CD8-positive, alpha-beta memory T cell (primary cell): ENCODE data around the gene IWS1. TPM values are rescaled to one million over a fixed set of nuclear protein-coding genes. Genes with fewer than 3 reads are reported as not detected.

Source experiments
- CTCF ChIA-PET: fragments of 350-600 bp; sonication (Branson Sonifier 250); formaldehyde crosslinking; loops from one replicate; lab custom pipeline; 2021; ENCODE audit warnings: antibody characterized with exemption; lab: Charles Lee
- POLR2A ChIA-PET: fragments of 350-600 bp; sonication (Branson Sonifier 250); formaldehyde crosslinking; loops from one replicate; lab custom pipeline; 2021; ENCODE audit warnings: antibody characterized with exemption; lab: Charles Lee
- DNase-seq, 5 donors: peaks; one replicate each; pipeline versions ENCODE4 v3.0.0 to v3.0.0-alpha.2; 2020 to 2022; ENCODE audit warnings: mixed read lengths in 1 of 5
- H3K27ac ChIP-seq: one replicate; pipeline ENCODE4 v1.7.0; 2013; ENCODE audit warnings: low read depth, mild to moderate bottlenecking, low read length, moderate library complexity
- H3K27me3 ChIP-seq: 2 replicates; pipeline ENCODE4 v1.7.0; 2013; ENCODE audit warnings: low read length, mild to moderate bottlenecking; ENCODE audit not compliant: insufficient read depth, poor library complexity, severe bottlenecking
- H3K36me3 ChIP-seq: 2 replicates; pipeline ENCODE4 v1.7.0; 2013; ENCODE audit warnings: mild to moderate bottlenecking, low read length, moderate library complexity; ENCODE audit not compliant: insufficient read depth
- H3K4me1 ChIP-seq: 2 replicates; pipeline ENCODE4 v1.7.0; 2013; ENCODE audit warnings: mild to moderate bottlenecking, low read length, moderate library complexity; ENCODE audit not compliant: insufficient read depth
- H3K4me3 ChIP-seq: 2 replicates; pipeline ENCODE4 v1.7.0; 2013; ENCODE audit warnings: mild to moderate bottlenecking, low read length
- H3K9me3 ChIP-seq: 2 replicates; pipeline ENCODE4 v1.7.0; 2013; ENCODE audit warnings: mild to moderate bottlenecking, low read length
- H3K27ac Mint-ChIP-seq, 8 donors: one replicate each; pipeline ENCODE4 v1.8.0; 2020 to 2021; ENCODE audit warnings: mixed read lengths in 8 of 8, mild to moderate bottlenecking in 6 of 8, inconsistent platforms in 3 of 8, moderate library complexity in 3 of 8
- H3K27me3 Mint-ChIP-seq, 2 donors: one replicate each; pipeline ENCODE4 v1.8.0; 2020 to 2021; ENCODE audit warnings: mixed read lengths in 2 of 2, mild to moderate bottlenecking in 1 of 2, moderate library complexity in 1 of 2
- H3K36me3 Mint-ChIP-seq, 3 donors: one replicate each; pipeline ENCODE4 v1.8.0; 2020 to 2021; ENCODE audit warnings: mixed read lengths in 3 of 3, inconsistent platforms in 1 of 3, mild to moderate bottlenecking in 1 of 3
- H3K4me1 Mint-ChIP-seq, 3 donors: one replicate each; pipeline ENCODE4 v1.8.0; 2020 to 2021; ENCODE audit warnings: mixed read lengths in 3 of 3, inconsistent platforms in 1 of 3, mild to moderate bottlenecking in 1 of 3
- H3K4me3 Mint-ChIP-seq, 7 donors: one replicate each; pipeline ENCODE4 v1.8.0; 2020 to 2021; ENCODE audit warnings: mixed read lengths in 7 of 7, mild to moderate bottlenecking in 6 of 7, moderate library complexity in 4 of 7, inconsistent platforms in 2 of 7
- H3K9me3 Mint-ChIP-seq, 5 donors: one replicate each; pipeline ENCODE4 v1.8.0; 2020 to 2022; ENCODE audit warnings: mixed read lengths in 5 of 5, mild to moderate bottlenecking in 3 of 5, moderate library complexity in 2 of 5, inconsistent platforms in 1 of 5
- polyA plus RNA-seq: library from polyadenylated mRNA; unstranded; fragments of 300-500 nt; fragmentation: Illumina TruSeq; gene quantifications from one replicate; pipeline ENCODE4 v1.2.3, GENCODE V29; 2021
- total RNA-seq, 2 experiments: library from RNA; stranded (reverse); gene quantifications; one replicate each; pipeline ENCODE4 v1.2.3, GENCODE V29; 2021

IWS1 gene
- total and polyA plus RNA-seq, 3 experiments from 2014 or later, result 33.1 to 53.7 (median 49.9) TPM

DNA sequence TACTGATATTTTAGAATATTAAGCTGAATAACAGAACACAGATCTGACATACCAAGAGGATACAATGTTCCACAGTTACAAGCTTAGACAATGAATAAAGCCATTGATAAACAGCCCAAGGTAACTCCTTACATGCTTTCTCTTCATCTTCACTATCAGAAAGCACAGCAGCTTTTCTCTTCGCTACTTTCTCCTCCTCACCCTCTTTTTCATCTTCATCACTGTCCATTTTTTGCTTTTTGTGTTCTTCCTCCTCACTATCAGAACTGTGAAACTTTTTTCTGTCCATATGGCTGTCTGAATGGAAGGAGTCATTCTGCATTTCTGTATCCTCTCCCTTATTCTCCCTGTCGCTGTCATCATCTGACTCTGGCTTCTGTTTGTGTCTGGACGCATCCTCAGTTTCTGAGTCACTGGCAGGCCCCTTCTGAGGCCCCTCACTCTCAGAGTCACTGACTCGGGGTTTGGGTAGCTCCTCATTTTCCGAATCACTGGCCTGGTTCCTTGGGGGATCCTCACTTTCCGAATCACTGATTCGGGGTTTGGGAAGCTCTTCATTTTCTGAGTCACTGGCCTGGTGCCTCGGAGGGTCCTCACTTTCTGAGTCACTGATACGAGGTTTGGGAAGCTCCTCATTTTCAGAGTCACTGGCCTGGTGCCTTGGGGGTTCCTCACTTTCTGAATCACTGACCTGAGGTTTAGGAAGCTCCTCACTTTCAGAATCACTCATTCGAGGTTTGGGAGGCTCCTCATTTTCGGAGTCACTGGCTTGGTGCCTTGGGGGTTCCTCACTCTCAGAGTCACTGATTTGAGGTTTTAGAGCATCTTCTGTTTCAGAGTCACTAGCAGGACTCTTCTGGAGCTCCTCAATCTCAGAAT lies 21.5 kb downstream of the IWS1 start:
- peaks cover 29 to 52% (median 46%) of the 10 kb centered on the region in 3 donors for H3K4me1 Mint-ChIP-seq
- ChIA-PET POLR2A (no interaction called here), CTCF (interaction anchor here (1.0 kb wide), 1 partner anchor 25 kb away, joined by 3 read pairs; no protein-coding TSS in a partner anchor)
- H3K27ac ChIP-seq, result no peak overlapping the region
- H3K27me3 ChIP-seq, result no peaks in the 10 kb centered on the region
- H3K27me3 Mint-ChIP-seq, result no peaks in the 10 kb centered on the region
- no peaks in the 10 kb centered on the region for H3K9me3 Mint-ChIP-seq
- no peak overlapping the region for H3K4me3 ChIP-seq
- peaks cover 18% of the 10 kb centered on the region for H3K4me1 ChIP-seq
- H3K27ac Mint-ChIP-seq, result peak overlapping the region in 7 of 8 donors; percentile 24 to 95 (median 45)
- peaks cover 18 to 75% (median 25%) of the 10 kb centered on the region in 3 donors for H3K36me3 Mint-ChIP-seq
- no peak for DNase-seq
- no peak overlapping the region for H3K4me3 Mint-ChIP-seq
- H3K36me3 ChIP-seq, result peaks cover 45% of the 10 kb centered on the region
- no peaks in the 10 kb centered on the region for H3K9me3 ChIP-seq

- Mint-ChIP-seq H3K27ac (peak overlapping the region in 5 of 8 donors; percentile 24 to 72 (median 70)), H3K4me3 (no peak overlapping the region), H3K27me3 (no peaks in the 10 kb centered on the region), H3K36me3 (peaks cover 18 to 78% (median 34%) of the 10 kb centered on the region in 3 donors), H3K9me3 (no peaks in the 10 kb centered on the region), H3K4me1 (peaks cover 18 to 39% (median 33%) of the 10 kb centered on the region in 3 donors)
- Histone ChIP-seq H3K9me3 (no peaks in the 10 kb centered on the region), H3K36me3 (peaks cover 52% of the 10 kb centered on the region), H3K27me3 (no peaks in the 10 kb centered on the region), H3K4me1 (peaks cover 13% of the 10 kb centered on the region), H3K27ac (no peak overlapping the region), H3K4me3 (no peak overlapping the region)
- POLR2A ChIA-PET, result no interaction called here
- CTCF ChIA-PET, result no interaction called here
- DNase-seq, result no peak
Observed at GRCh38 chr2:127503491-127503890, 22.8 kb downstream of the IWS1 start.

- Histone ChIP-seq H3K27ac (no peak overlapping the region), H3K9me3 (no peaks in the 10 kb centered on the region), H3K36me3 (peaks cover 42% of the 10 kb centered on the region), H3K27me3 (no peaks in the 10 kb centered on the region), H3K4me3 (no peak overlapping the region), H3K4me1 (no peaks in the 10 kb centered on the region)
- Mint-ChIP-seq H3K4me3 (no peak overlapping the region), H3K27me3 (no peaks in the 10 kb centered on the region), H3K36me3 (peaks cover 20 to 91% (median 48%) of the 10 kb centered on the region in 3 donors), H3K27ac (peak overlapping the region in 5 of 8 donors; percentile 4 to 94 (median 19)), H3K9me3 (no peaks in the 10 kb centered on the region), H3K4me1 (peaks cover 3 to 15% (median 9%) of the 10 kb centered on the region in 3 donors)
- no peak for DNase-seq
- CTCF ChIA-PET, result no interaction called here
- POLR2A ChIA-PET, result no interaction called here
Observed at GRCh38 chr2:127498386-127498785, 27.9 kb downstream of the IWS1 start.

GRCh38 chr2:127490283-127490682 lies 36.0 kb downstream of the IWS1 start:
- no peaks in the 10 kb centered on the region for H3K27me3 ChIP-seq
- no peaks in the 10 kb centered on the region for H3K9me3 ChIP-seq
- Mint-ChIP-seq H3K27me3 (no peaks in the 10 kb centered on the region), H3K4me3 (no peak overlapping the region), H3K9me3 (no peaks in the 10 kb centered on the region), H3K4me1 (peaks cover 21 to 26% (median 25%) of the 10 kb centered on the region in 3 donors), H3K27ac (peak overlapping the region in 1 of 8 donors; percentile 38), H3K36me3 (peaks cover 15 to 89% (median 29%) of the 10 kb centered on the region in 3 donors)
- peaks cover 48% of the 10 kb centered on the region for H3K36me3 ChIP-seq
- H3K4me1 ChIP-seq, result peaks cover 17% of the 10 kb centered on the region
- ChIA-PET POLR2A (no interaction called here), CTCF (no interaction called here)
- H3K4me3 ChIP-seq, result no peak overlapping the region
- no peak for DNase-seq
- no peak overlapping the region for H3K27ac ChIP-seq

DNA sequence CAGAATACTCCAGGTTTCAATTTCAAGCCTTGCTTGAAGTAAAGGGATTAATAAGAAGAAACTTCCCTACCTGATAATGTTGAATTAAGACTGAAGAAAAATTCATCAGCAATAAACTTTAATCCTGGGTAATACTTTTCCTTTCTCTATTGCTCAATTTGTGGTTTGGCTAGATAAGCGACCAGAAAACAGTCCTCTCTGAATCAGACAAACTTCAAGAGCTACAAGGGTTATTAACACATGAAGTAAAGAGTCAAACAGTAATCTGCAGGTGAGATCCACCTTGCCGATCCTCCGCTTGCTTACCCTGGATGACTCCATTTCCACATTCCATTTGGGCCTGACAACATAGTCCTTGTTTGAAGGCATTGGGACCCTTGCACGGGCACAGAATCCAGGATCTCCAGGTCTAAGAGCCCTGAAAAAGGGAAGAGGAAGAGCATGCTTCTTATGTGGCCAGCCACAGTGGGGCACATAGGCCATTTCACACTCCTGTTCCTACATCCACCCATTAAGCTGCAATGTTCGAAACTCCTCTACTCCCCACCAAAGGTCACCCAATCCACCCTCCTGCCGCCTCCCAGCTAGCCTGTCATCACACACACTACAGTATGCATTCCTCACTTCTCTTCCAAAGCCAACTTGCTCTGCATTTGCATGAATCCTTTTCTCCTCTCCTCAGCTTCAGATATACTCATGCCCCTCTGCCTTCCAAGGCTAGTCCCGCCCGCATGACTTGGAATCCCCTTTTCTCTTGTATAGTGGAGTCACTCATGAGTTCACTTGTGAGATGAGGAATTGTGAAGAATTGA lies 39.8 kb downstream of the IWS1 start:
- no peak overlapping the region for H3K4me3 ChIP-seq
- Mint-ChIP-seq H3K36me3 (peaks cover 18 to 86% (median 31%) of the 10 kb centered on the region in 3 donors), H3K27ac (peak overlapping the region; percentile 47 to 97 (median 87)), H3K27me3 (no peaks in the 10 kb centered on the region), H3K9me3 (no peaks in the 10 kb centered on the region), H3K4me1 (peaks cover 28 to 33% (median 31%) of the 10 kb centered on the region in 3 donors), H3K4me3 (peak overlapping the region in 5 of 7 donors; percentile 3 to 63 (median 36))
- POLR2A ChIA-PET, result no interaction called here
- DNase-seq, result no peak
- H3K36me3 ChIP-seq, result peaks cover 43% of the 10 kb centered on the region
- peaks cover 20% of the 10 kb centered on the region for H3K4me1 ChIP-seq
- CTCF ChIA-PET, result no interaction called here
- H3K9me3 ChIP-seq, result no peaks in the 10 kb centered on the region
- no peaks in the 10 kb centered on the region for H3K27me3 ChIP-seq
- no peak overlapping the region for H3K27ac ChIP-seq

DNA sequence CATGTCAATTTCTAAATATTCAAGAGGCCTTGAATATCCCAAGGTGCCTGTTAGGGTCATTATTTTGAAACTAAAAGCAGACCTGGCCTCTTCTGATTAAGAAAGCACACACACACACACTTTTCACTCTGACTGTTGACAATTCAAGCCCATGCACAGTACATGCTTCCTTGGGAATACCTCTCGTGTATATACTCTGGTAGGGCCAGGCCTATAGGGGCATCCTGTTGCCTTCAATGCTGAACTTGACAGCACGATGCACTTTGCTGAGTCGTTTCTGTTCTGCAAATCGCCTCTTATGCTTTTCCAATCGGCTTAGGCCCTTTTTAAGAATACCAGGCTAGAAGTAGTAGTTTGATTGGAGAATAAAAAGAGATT lies 40.6 kb downstream of the IWS1 start:
- no peak overlapping the region for H3K27ac ChIP-seq
- POLR2A ChIA-PET, result no interaction called here

DNA sequence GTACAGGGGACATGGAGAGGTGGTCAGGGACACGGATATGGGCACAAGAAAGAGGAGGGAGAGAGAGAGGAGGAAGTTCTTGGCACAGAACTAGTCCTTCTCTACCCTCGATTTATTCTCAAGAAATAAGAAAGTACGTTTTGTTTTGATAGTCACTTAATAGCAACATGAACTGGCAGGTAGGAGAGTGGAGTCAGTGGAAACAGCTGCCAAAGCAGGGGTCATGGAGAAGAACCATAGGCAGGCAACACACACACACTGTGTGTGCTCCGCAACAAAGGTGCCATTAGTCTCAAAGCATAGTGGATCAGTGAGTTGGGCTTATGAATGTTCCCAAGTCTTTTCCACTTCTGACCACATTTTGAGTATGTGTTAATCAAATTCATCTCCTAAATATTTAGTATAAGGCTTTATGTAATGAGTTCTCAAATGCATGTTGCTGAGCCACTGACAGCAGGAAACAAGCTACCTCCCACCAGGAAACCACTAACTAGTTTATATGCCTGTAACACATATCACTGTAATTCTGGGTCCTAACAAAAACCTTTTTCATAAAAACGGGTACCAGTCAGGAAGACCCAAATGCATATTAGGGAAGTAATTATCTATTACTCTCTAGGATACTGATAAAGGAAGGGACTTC lies 41.1 kb downstream of the IWS1 start:
- Histone ChIP-seq H3K27ac (no peak overlapping the region), H3K4me3 (no peak overlapping the region), H3K36me3 (peaks cover 44% of the 10 kb centered on the region), H3K4me1 (peaks cover 20% of the 10 kb centered on the region), H3K27me3 (no peaks in the 10 kb centered on the region), H3K9me3 (no peaks in the 10 kb centered on the region)
- peaks cover 28 to 33% (median 31%) of the 10 kb centered on the region in 3 donors for H3K4me1 Mint-ChIP-seq
- ChIA-PET POLR2A (no interaction called here), CTCF (no interaction called here)
- no peaks in the 10 kb centered on the region for H3K27me3 Mint-ChIP-seq
- no peaks in the 10 kb centered on the region for H3K9me3 Mint-ChIP-seq
- peak overlapping the region; percentile 20 to 97 (median 80) for H3K27ac Mint-ChIP-seq
- peak in 1 of 5 donors; percentile 6 for DNase-seq
- peaks cover 18 to 87% (median 31%) of the 10 kb centered on the region in 3 donors for H3K36me3 Mint-ChIP-seq
- peak overlapping the region in 5 of 7 donors; percentile 30 to 57 (median 36) for H3K4me3 Mint-ChIP-seq

More for the DNA sequence above, 40.6 kb downstream of the IWS1 start:
- Histone ChIP-seq H3K4me3 (no peak overlapping the region), H3K36me3 (peaks cover 49% of the 10 kb centered on the region), H3K27me3 (no peaks in the 10 kb centered on the region), H3K9me3 (no peaks in the 10 kb centered on the region), H3K4me1 (peaks cover 20% of the 10 kb centered on the region)
- H3K27me3 Mint-ChIP-seq, result no peaks in the 10 kb centered on the region
- DNase-seq, result no peak
- H3K4me3 Mint-ChIP-seq, result peak overlapping the region in 5 of 7 donors; percentile 18 to 57 (median 36)
- H3K36me3 Mint-ChIP-seq, result peaks cover 18 to 87% (median 30%) of the 10 kb centered on the region in 3 donors
- H3K9me3 Mint-ChIP-seq, result no peaks in the 10 kb centered on the region
- H3K27ac Mint-ChIP-seq, result peak overlapping the region; percentile 27 to 97 (median 85)
- H3K4me1 Mint-ChIP-seq, result peaks cover 28 to 33% (median 31%) of the 10 kb centered on the region in 3 donors
- CTCF ChIA-PET, result no interaction called here
